ENCODE measurements around the gene PARP4.

GRCh38 chr13:24386816-24387708 is 125.5 kb downstream of the PARP4 start:
- TF ChIP-seq CTCF (conservative IDR thresholded peaks at IDR 0.05; ENCODE audit: low read length) (no peak), EZH2phosphoT487 (IDR thresholded peaks at IDR 0.05; ENCODE audit: borderline replicate concordance, low read depth, low read length) (no peak)

All from OCI-LY7 (cell line).